Measurements from ENCODE around the gene DAO.

Gene DAO

GRCh38 chr12:108879615-108880254 is at the start of gene DAO:
DAO (plus strand) TSS chr12:108880092; CDS start chr12:108885007, 4,915 bp downstream.
- TF ChIP-seq GATA1 (IDR thresholded peaks at IDR 0.05; ENCODE audit: low read depth, low read length), result no peak
- no peak for TF ChIP-seq POLR2A (IDR thresholded peaks at IDR 0.05; ENCODE audit: low read length)
- DNase-seq, result no peak

DNA sequence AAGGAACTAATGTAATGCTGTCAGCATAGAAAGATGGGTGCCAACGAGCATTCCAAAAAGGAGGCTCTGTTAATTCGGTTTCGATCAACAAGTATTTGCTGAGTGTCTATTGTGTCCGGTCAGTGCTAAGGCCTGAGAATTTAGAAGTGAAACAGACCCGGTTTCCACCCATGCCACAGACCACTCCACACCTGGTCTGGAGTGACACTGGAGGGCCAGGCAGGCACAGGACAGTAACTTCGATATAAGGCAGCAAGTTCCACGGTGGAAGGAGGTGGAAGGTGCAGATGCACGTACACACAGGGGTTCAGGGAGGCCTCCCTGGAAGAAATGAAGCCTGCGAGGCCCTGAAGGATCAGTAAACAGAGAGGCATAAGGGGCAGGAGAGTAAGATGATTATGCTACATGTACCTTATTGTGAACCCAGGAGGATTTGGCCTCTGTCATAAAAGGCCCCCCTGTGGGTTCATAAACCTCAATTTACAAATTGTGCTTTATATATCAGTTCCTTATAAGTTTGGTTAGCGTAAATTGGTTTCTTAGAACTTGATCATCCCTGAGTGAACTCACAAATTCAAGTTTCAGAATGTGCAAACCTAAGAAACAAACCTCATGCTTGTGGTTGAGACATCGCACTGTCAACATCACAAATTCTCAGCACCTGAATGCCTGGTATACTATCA is 48.4 kb upstream of the DAO start:
- TF ChIP-seq GATA1 (IDR thresholded peaks at IDR 0.05; ENCODE audit: low read depth, low read length) (no peak), POLR2A (IDR thresholded peaks at IDR 0.05; ENCODE audit: low read length) (no peak)
- no peak for DNase-seq

DNA sequence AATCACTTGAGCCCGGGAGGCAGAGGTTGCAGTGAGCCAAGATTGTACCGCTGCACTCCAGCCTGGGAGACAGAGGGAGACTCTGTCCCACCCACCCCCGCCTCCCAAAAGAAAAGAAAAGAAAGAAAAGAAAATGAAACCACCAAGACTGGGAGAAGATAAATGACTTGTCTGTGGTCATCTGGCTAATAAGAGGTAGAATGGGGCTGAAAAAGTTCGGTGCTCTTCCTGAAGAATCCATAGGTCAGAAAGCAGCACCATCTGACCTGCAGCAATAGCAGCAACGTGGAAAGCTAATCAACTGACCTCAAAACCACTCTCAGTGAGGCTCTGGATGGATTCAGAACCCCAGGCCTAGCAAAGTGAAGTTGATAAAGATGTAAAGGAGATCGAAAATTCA is 47.7 kb upstream of the DAO start:
- TF ChIP-seq GATA1 (IDR thresholded peaks at IDR 0.05; ENCODE audit: low read depth, low read length), result no peak
- no peak for DNase-seq

- TF ChIP-seq POLR2A (IDR thresholded peaks at IDR 0.05; ENCODE audit: low read length) (no peak), GATA1 (IDR thresholded peaks at IDR 0.05; ENCODE audit: low read depth, low read length) (no peak)
- no peak for DNase-seq
These were observed 47.0 kb upstream of the DAO start for GRCh38 chr12:108832730-108833354.

- DNase-seq, result no peak
These were observed 46.5 kb upstream of the DAO start for GRCh38 chr12:108833355-108833733.

DNA sequence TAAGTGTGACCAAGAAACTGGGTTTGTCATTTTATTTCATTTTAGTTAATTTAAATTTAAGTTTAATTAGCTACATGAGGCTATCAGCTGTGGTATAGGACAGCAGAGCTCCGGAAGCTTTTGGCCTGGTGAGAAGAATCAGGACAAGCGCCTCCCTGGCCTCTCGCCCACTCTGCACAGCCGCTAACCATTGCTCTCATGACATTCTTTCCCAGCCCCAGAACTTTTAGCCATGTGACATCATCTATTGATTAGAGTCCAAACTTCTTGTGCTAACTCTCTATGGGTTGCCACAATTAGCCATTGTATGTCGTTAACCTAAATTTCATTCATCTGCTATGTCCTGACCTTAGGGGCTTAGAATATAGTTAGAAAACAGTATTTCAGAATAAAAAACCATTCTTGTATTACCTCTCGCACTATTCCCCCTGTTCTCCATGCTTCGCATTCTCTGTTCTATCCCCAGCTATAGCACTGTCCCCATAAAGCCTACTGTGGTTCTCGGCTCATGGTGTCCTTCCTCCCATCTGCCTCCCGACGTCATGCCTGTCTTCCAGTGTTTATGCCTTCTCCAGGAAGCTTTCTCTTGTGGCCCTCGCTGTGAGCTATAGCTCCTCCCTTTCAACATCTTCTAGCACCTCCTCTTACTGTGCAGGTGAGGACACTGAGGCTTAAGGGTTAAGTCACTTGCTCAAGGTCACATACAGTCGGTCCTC is 46.0 kb upstream of the DAO start:
- no peak for DNase-seq
- TF ChIP-seq GATA1 (IDR thresholded peaks at IDR 0.05; ENCODE audit: low read depth, low read length), result no peak
- no peak for TF ChIP-seq POLR2A (IDR thresholded peaks at IDR 0.05; ENCODE audit: low read length)

More at GRCh38 chr12:108833355-108833733, 46.5 kb upstream of the DAO start:
- TF ChIP-seq GATA1 (IDR thresholded peaks at IDR 0.05; ENCODE audit: low read depth, low read length) (no peak), POLR2A (IDR thresholded peaks at IDR 0.05; ENCODE audit: low read length) (no peak)

- TF ChIP-seq GATA1 (IDR thresholded peaks at IDR 0.05; ENCODE audit: low read depth, low read length) (no peak), POLR2A (IDR thresholded peaks at IDR 0.05; ENCODE audit: low read length) (no peak)
- no peak for DNase-seq
These were observed 43.8 kb upstream of the DAO start for GRCh38 chr12:108835860-108836634.

DNA sequence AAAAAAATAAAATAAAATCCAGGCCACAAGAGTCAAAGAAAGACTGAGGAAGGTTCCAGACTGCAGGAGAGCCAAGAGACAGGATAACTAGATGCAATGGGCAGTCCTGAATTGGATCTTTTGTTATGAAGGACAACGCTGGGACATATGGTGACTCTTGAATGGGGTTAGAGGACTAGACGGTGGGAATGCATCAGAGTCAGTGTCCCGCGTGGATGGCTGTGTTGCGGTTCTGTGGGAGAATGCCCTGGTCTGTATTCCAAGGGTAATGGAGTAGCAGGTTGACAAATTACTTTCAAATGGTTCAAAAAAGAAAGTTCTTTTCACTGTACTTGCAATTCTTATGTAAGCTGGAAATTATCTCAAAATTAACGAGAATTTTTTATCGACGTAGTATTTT is 42.7 kb upstream of the DAO start:
- TF ChIP-seq POLR2A (IDR thresholded peaks at IDR 0.05; ENCODE audit: low read length) (no peak), GATA1 (IDR thresholded peaks at IDR 0.05; ENCODE audit: low read depth, low read length) (no peak)

GRCh38 chr12:108837680-108838079 is 42.2 kb upstream of the DAO start:
- TF ChIP-seq GATA1 (IDR thresholded peaks at IDR 0.05; ENCODE audit: low read depth, low read length) (no peak), POLR2A (IDR thresholded peaks at IDR 0.05; ENCODE audit: low read length) (no peak)
- no peak for DNase-seq

More for the DNA sequence above, 42.7 kb upstream of the DAO start:
- no peak for DNase-seq

GRCh38 chr12:108838194-108839017 is 41.5 kb upstream of the DAO start:
- peak; percentile 38 to 51 for DNase-seq
- TF ChIP-seq GATA1 (IDR thresholded peaks at IDR 0.05; ENCODE audit: low read depth, low read length) (no peak), POLR2A (IDR thresholded peaks at IDR 0.05; ENCODE audit: low read length) (peak; percentile 53)

GRCh38 chr12:108839018-108839889 is 40.6 kb upstream of the DAO start:
- TF ChIP-seq POLR2A (IDR thresholded peaks at IDR 0.05; ENCODE audit: low read length), result no peak
- no peak for TF ChIP-seq GATA1 (IDR thresholded peaks at IDR 0.05; ENCODE audit: low read depth, low read length)
- no peak for DNase-seq

DNA sequence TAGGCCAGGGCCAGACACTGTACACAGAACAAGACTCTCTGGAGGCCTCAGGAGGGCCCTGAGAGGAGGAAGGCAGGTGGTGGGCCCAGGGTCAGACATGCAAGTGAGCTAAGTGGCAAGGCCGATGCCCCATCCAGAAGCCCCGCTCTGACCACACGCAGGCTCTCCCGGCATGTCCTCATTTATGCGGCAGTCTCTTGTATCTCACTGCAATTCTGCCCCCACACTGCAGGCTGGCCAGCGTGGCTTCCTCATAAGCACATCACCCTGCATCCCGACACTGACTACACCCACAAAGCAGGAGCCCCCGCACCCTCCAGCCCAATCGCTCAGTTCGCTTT is 40.0 kb upstream of the DAO start:
- TF ChIP-seq GATA1 (IDR thresholded peaks at IDR 0.05; ENCODE audit: low read depth, low read length) (no peak), POLR2A (IDR thresholded peaks at IDR 0.05; ENCODE audit: low read length) (no peak)
- DNase-seq, result no peak

All from erythroblast (primary cell).